HepG2 (cell line): ENCODE measurements around the gene QDPR. TPM values are rescaled to one million over a fixed set of nuclear protein-coding genes. Genes with fewer than 3 reads are reported as not detected.
A peak's percentile ranks its signal among the peaks of the same experiment; 100 is the strongest.

ENCODE experiments used
- AKAP8 ChIP-seq: sonication (generic); formaldehyde crosslinking; IDR thresholded peaks from 2 replicates; pipeline ENCODE4 v1.5.1; 2020; ENCODE audit warnings: mild to moderate bottlenecking, missing genetic modification reagents
- CENPT ChIP-seq: sonication (generic); formaldehyde crosslinking; IDR thresholded peaks from 2 replicates; pipeline ENCODE4 v1.8.0; 2022; ENCODE audit warnings: low read depth, mild to moderate bottlenecking, moderate library complexity, missing genetic modification reagents
- ISL2 ChIP-seq: sonication (generic); formaldehyde crosslinking; IDR thresholded peaks from 2 replicates; pipeline ENCODE4 v1.5.0; 2020; ENCODE audit warnings: missing genetic modification reagents
- JARID2 ChIP-seq: sonication (generic); formaldehyde crosslinking; IDR thresholded peaks from 2 replicates; pipeline ENCODE4 v1.8.1; 2023; ENCODE audit warnings: missing genetic modification reagents, inconsistent platforms; ENCODE audit not compliant: insufficient replicate concordance
- MAF1 ChIP-seq: sonication (generic); formaldehyde crosslinking; IDR thresholded peaks from 2 replicates; pipeline ENCODE4 v1.5.0; 2020; ENCODE audit warnings: missing genetic modification reagents, borderline replicate concordance
- MAFF ChIP-seq: IDR thresholded peaks from 2 replicates; pipeline ENCODE4 v1.6.1; 2011; ENCODE audit warnings: low read depth, low read length, improper control_type of control experiment
- NFIC ChIP-seq: IDR thresholded peaks from 2 replicates; pipeline ENCODE4 v1.6.1; 2012; ENCODE audit warnings: mild to moderate bottlenecking, low read length, inconsistent platforms
- NPAS2 ChIP-seq: sonication (generic); formaldehyde crosslinking; IDR thresholded peaks from 2 replicates; pipeline ENCODE4 v1.8.0; 2022; ENCODE audit warnings: mild to moderate bottlenecking, missing genetic modification reagents, borderline replicate concordance
- NR1H2 ChIP-seq: sonication (generic); formaldehyde crosslinking; IDR thresholded peaks from 2 replicates; pipeline ENCODE4 v1.8.1; 2022; ENCODE audit warnings: low read depth, missing genetic modification reagents, borderline replicate concordance
- SP2 ChIP-seq: sonication (generic); formaldehyde crosslinking; IDR thresholded peaks from 2 replicates; pipeline ENCODE4 v1.5.1; 2020; ENCODE audit warnings: mild to moderate bottlenecking, missing genetic modification reagents
- XRCC5 ChIP-seq: fragments of 200-400 bp; formaldehyde crosslinking; optimal IDR thresholded peaks from 2 replicates; pipeline ENCODE3; 2017; ENCODE audit warnings: mild to moderate bottlenecking, low read length
- ZNF282 ChIP-seq: fragments of 450-650 bp; IDR thresholded peaks from 2 replicates; pipeline ENCODE4 v1.6.1; 2018; ENCODE audit not compliant: partially characterized antibody
- ZNF329 ChIP-seq: sonication (generic); formaldehyde crosslinking; IDR thresholded peaks from 2 replicates; pipeline ENCODE4 v1.9.0; 2021; ENCODE audit warnings: low read depth, mild to moderate bottlenecking, missing genetic modification reagents
- ZNF501 ChIP-seq: sonication (generic); formaldehyde crosslinking; IDR thresholded peaks from 2 replicates; pipeline ENCODE4 v1.5.1; 2020; ENCODE audit warnings: mild to moderate bottlenecking, moderate library complexity, missing genetic modification reagents
- ZNF563 ChIP-seq: sonication (generic); formaldehyde crosslinking; IDR thresholded peaks from 2 replicates; pipeline ENCODE4 v1.8.0; 2022; ENCODE audit warnings: mild to moderate bottlenecking, moderate library complexity, missing genetic modification reagents
- ZNF570 ChIP-seq: sonication (generic); formaldehyde crosslinking; IDR thresholded peaks from 2 replicates; pipeline ENCODE4 v1.4.0; 2020; ENCODE audit warnings: mild to moderate bottlenecking, missing genetic modification reagents, borderline replicate concordance
- ZNF598 ChIP-seq: sonication (generic); formaldehyde crosslinking; IDR thresholded peaks from 2 replicates; pipeline ENCODE4 v1.5.1; 2020; ENCODE audit warnings: mild to moderate bottlenecking, missing genetic modification reagents, borderline replicate concordance
- ZNF75D ChIP-seq: sonication (generic); formaldehyde crosslinking; IDR thresholded peaks from 2 replicates; pipeline ENCODE4 v1.8.1; 2023; ENCODE audit warnings: missing genetic modification reagents, mild to moderate bottlenecking, borderline replicate concordance
- ZNF83 ChIP-seq: sonication (generic); formaldehyde crosslinking; IDR thresholded peaks from 2 replicates; pipeline ENCODE4 v1.4.0; 2020; ENCODE audit warnings: missing genetic modification reagents, mild to moderate bottlenecking, borderline replicate concordance
- ZSCAN12 ChIP-seq: sonication (generic); formaldehyde crosslinking; IDR thresholded peaks from 2 replicates; pipeline ENCODE4 v1.9.0; 2021; ENCODE audit warnings: mild to moderate bottlenecking, missing genetic modification reagents
- ZZZ3 ChIP-seq: sonication (generic); formaldehyde crosslinking; IDR thresholded peaks from 2 replicates; pipeline ENCODE4 v1.4.0; 2020; ENCODE audit warnings: missing genetic modification reagents, mild to moderate bottlenecking, borderline replicate concordance
- polyA plus RNA-seq, 8 experiments: library from polyadenylated mRNA; depleted of rRNA in 3 of 8; stranded (reverse) in 7 of 8; unstranded in 1 of 8; fragments of >200 nt; fragmentation: Illumina TruSeq in 4 of 8; extraction: Trizol in 4 of 8; gene quantifications; 2 replicates each; pipeline versions ENCODE4 v1.2.1 to v1.2.3, GENCODE V29; 2011 to 2016; ENCODE audit warnings: low read depth in 4 of 8, missing spikeins in 1 of 8, mixed read lengths in 1 of 8; ENCODE audit not compliant: insufficient read depth in 1 of 8
- total RNA-seq, 5 experiments: library from RNA; depleted of rRNA; stranded (reverse); fragments of >200 nt; fragmentation: Illumina TruSeq; extraction: Trizol; gene quantifications; 2 replicates each; pipeline ENCODE4 v1.2.3, GENCODE V29; 2016; ENCODE audit warnings: low read depth in 1 of 5
- TF ChIP-seq, protein P1 (sequence below): sonication (generic); formaldehyde crosslinking; IDR thresholded peaks from 2 replicates; pipeline ENCODE4 v1.4.0; 2020; ENCODE audit warnings: missing genetic modification reagents
- TF ChIP-seq, protein P2 (sequence below): sonication (generic); formaldehyde crosslinking; IDR thresholded peaks from 2 replicates; pipeline ENCODE4 v1.8.1; 2023; ENCODE audit warnings: mild to moderate bottlenecking, inconsistent platforms, moderate library complexity, missing genetic modification reagents, borderline replicate concordance
- TF ChIP-seq, protein P3 (sequence below): IDR thresholded peaks from 2 replicates; pipeline ENCODE4 v1.6.1; 2016; ENCODE audit warnings: missing genetic modification reagents, missing compliant biosample characterization
- TF ChIP-seq, protein P4 (sequence below): sonication (generic); formaldehyde crosslinking; IDR thresholded peaks from 2 replicates; pipeline ENCODE4 v1.4.0; 2020; ENCODE audit warnings: missing genetic modification reagents

Gene QDPR
- total and polyA plus RNA-seq, 2 of the 13 experiments (the other 11 are each of a cell fraction or from before 2014, with no cell fraction given) = 9.9 to 95.5 TPM

DNA sequence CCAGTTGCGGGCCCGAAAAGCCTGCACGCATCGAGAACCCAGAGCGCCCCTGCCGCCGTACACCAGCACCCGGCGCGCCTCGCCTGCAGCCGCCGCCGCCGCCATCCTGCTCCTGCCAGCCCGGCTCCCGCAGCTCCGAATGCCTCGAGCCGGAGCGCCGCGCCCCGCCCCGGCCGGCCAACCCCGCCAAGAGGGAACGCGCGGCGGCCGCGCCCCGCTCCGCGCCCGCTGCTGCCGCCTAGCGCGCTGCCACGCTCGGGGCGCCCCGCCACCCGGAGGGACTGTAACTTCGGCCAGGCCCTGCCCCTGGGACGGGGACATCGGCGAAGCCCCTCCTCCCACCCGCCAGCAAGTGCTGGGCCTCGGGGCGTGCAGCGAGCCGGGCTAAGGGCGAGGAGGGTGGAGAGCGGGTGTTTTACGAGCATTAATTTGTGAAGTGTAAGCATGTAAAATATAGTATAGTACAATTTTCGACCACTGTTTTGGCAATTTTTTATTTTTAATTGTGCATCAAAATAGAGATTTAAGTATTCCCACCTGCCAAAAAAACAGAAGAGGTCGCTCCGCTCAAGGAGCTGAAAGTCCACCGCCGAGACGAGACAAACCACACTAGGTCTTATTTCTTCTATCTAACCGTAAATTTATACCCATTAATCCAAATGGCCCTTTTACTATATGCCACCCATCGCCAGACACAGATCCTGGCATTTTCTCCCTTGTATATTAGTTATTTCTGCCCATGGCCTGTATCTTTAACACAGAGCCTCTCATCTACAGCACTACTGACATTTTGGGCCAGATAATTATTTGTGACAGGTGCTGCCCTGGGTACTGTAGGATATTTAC is at the start of gene QDPR (continued):
- TF ChIP-seq, protein P1, sequence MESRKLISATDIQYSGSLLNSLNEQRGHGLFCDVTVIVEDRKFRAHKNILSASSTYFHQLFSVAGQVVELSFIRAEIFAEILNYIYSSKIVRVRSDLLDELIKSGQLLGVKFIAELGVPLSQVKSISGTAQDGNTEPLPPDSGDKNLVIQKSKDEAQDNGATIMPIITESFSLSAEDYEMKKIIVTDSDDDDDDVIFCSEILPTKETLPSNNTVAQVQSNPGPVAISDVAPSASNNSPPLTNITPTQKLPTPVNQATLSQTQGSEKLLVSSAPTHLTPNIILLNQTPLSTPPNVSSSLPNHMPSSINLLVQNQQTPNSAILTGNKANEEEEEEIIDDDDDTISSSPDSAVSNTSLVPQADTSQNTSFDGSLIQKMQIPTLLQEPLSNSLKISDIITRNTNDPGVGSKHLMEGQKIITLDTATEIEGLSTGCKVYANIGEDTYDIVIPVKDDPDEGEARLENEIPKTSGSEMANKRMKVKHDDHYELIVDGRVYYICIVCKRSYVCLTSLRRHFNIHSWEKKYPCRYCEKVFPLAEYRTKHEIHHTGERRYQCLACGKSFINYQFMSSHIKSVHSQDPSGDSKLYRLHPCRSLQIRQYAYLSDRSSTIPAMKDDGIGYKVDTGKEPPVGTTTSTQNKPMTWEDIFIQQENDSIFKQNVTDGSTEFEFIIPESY (CRISPR knock-in tag) = no peak
- TF ChIP-seq XRCC5 (peak; percentile 15), ZNF598 (CRISPR knock-in tag) (no peak), ZZZ3 (CRISPR knock-in tag) (no peak), CENPT (CRISPR knock-in tag) (no peak; the same call in 1 of the 2 replicates), ZNF501 (CRISPR knock-in tag) (no peak), ZNF570 (CRISPR knock-in tag) (0 out of 2 replicates have a peak, but pooled peaks have one; percentile 44), SP2 (CRISPR knock-in tag) (no peak), MAF1 (no peak), ZNF282 (no peak), ZNF329 (CRISPR knock-in tag) (0 out of 2 replicates have a peak, but pooled peaks have one; percentile 11), JARID2 (CRISPR knock-in tag) (no peak), ZNF563 (CRISPR knock-in tag) (peak; percentile 51), NPAS2 (CRISPR knock-in tag) (no peak), NR1H2 (CRISPR knock-in tag) (no peak), ZNF83 (CRISPR knock-in tag) (no peak), ZSCAN12 (CRISPR knock-in tag) (no peak), ISL2 (no peak), ZNF75D (no peak), AKAP8 (CRISPR knock-in tag) (0 out of 2 replicates have a peak, but pooled peaks have one; percentile 21), MAFF (no peak), NFIC (no peak)
- TF ChIP-seq, protein P2, sequence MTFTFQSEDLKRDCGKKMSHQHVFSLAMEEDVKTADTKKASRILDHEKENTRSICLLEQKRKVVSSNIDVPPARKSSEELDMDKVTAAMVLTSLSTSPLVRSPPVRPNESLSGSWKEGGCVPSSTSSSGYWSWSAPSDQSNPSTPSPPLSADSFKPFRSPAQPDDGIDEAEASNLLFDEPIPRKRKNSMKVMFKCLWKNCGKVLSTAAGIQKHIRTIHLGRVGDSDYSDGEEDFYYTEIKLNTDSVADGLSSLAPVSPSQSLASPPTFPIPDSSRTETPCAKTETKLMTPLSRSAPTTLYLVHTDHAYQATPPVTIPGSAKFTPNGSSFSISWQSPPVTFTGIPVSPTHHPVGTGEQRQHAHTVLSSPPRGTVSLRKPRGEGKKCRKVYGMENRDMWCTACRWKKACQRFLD (CRISPR knock-in tag) = no peak
- TF ChIP-seq, protein P3, sequence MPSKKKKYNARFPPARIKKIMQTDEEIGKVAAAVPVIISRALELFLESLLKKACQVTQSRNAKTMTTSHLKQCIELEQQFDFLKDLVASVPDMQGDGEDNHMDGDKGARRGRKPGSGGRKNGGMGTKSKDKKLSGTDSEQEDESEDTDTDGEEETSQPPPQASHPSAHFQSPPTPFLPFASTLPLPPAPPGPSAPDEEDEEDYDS = 0 out of 2 replicates have a peak, but pooled peaks have one; percentile 9
- TF ChIP-seq, protein P4, sequence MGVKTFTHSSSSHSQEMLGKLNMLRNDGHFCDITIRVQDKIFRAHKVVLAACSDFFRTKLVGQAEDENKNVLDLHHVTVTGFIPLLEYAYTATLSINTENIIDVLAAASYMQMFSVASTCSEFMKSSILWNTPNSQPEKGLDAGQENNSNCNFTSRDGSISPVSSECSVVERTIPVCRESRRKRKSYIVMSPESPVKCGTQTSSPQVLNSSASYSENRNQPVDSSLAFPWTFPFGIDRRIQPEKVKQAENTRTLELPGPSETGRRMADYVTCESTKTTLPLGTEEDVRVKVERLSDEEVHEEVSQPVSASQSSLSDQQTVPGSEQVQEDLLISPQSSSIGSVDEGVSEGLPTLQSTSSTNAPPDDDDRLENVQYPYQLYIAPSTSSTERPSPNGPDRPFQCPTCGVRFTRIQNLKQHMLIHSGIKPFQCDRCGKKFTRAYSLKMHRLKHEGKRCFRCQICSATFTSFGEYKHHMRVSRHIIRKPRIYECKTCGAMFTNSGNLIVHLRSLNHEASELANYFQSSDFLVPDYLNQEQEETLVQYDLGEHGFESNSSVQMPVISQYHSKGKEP = no peak
